SK-N-DZ (cell line): ENCODE data around the gene EXOSC10. TPM values are rescaled to one million over a fixed set of nuclear protein-coding genes. Genes with fewer than 3 reads are reported as not detected.

Experiments
- DNase-seq: peaks from one replicate; pipeline ENCODE4 v3.0.0-alpha.2; 2015; ENCODE audit warnings: low spot score
- polyA plus RNA-seq, 2 experiments: library from polyadenylated mRNA; depleted of rRNA; stranded (reverse); fragments of >200 nt; gene quantifications; 2 replicates each; pipeline ENCODE4 v1.2.3, GENCODE V29; 2014

EXOSC10 gene
- 67.1 and 76.5 TPM in 2 replicates for polyA plus RNA-seq (2014; cell fraction: cytosol; rRNA removed)
- polyA plus RNA-seq (2014; cell fraction: nucleus; rRNA removed): 167 and 174 TPM in 2 replicates

GRCh38 chr1:11099310-11100148 is at the start of gene EXOSC10:
EXOSC10 (minus strand) TSS chr1:11099869; CDS start chr1:11099831, 38 bp downstream.
- DNase-seq: peak; percentile 83

- no peak for DNase-seq
Measured at GRCh38 chr1:11147197-11147770, 47.6 kb upstream of the EXOSC10 start.

GRCh38 chr1:11145741-11146140 is 46.1 kb upstream of the EXOSC10 start:
- no peak for DNase-seq

GRCh38 chr1:11144570-11145256 is 45.0 kb upstream of the EXOSC10 start:
- no peak for DNase-seq

- DNase-seq: no peak
Measured at GRCh38 chr1:11143907-11144306, 44.2 kb upstream of the EXOSC10 start.

- DNase-seq: no peak
Measured at GRCh38 chr1:11143401-11143800, 43.7 kb upstream of the EXOSC10 start.

- no peak for DNase-seq
Measured at GRCh38 chr1:11142618-11143391, 43.1 kb upstream of the EXOSC10 start.

- DNase-seq: no peak
Measured at GRCh38 chr1:11138952-11139351, 39.3 kb upstream of the EXOSC10 start.

- DNase-seq: no peak
Measured at GRCh38 chr1:11138029-11138428, 38.4 kb upstream of the EXOSC10 start.

GRCh38 chr1:11134898-11135266 is 35.2 kb upstream of the EXOSC10 start:
- no peak for DNase-seq

GRCh38 chr1:11134251-11134897 is 34.7 kb upstream of the EXOSC10 start:
- DNase-seq: no peak

- no peak for DNase-seq
Measured at GRCh38 chr1:11132563-11133293, 33.1 kb upstream of the EXOSC10 start.

GRCh38 chr1:11131816-11132215 is 32.1 kb upstream of the EXOSC10 start:
- DNase-seq: no peak

- DNase-seq: no peak
Measured at GRCh38 chr1:11130406-11130805, 30.7 kb upstream of the EXOSC10 start.

GRCh38 chr1:11129649-11130390 is 30.2 kb upstream of the EXOSC10 start:
- DNase-seq: no peak

- DNase-seq: no peak
Measured at GRCh38 chr1:11126569-11126968, 26.9 kb upstream of the EXOSC10 start.

GRCh38 chr1:11125931-11126330 is 26.3 kb upstream of the EXOSC10 start:
- no peak for DNase-seq

GRCh38 chr1:11124965-11125364 is 25.3 kb upstream of the EXOSC10 start:
- no peak for DNase-seq

GRCh38 chr1:11116318-11116717 is 16.6 kb upstream of the EXOSC10 start:
- no peak for DNase-seq

- DNase-seq: no peak
Measured at GRCh38 chr1:11114966-11115365, 15.3 kb upstream of the EXOSC10 start.
